Spleen (tissue), 7 donors: ENCODE results near the gene RHO.

ENCODE experiments used
- CTCF ChIP-seq, 11 experiments: fragments of 200-600 bp in 7 of 11; fragments of 450-650 bp in 4 of 11; sonication (generic) in 4 of 11; IDR thresholded peaks in 8 of 11; conservative IDR thresholded peaks in 3 of 11; 1 replicate in 7 of 11; 2 replicates in 4 of 11; pipeline versions ENCODE4 v1.4.0 to v1.8.0; 2016 to 2021; ENCODE audit warnings: antibody characterized with exemption in 11 of 11, inconsistent platforms in 4 of 11, mild to moderate bottlenecking in 1 of 11
- POLR2A ChIP-seq, 3 donors: fragments of 450-650 bp; IDR thresholded peaks; one replicate each; pipeline ENCODE4 v1.5.1; 2017; ENCODE audit warnings: antibody characterized with exemption in 3 of 3, mild to moderate bottlenecking in 1 of 3
- POLR2AphosphoS5 ChIP-seq, 3 donors: sonication (generic); formaldehyde crosslinking; IDR thresholded peaks; one replicate each; pipeline ENCODE4 v1.5.1; 2017; ENCODE audit warnings: antibody characterized with exemption in 3 of 3
- donor health status: DM: no; HTN: no; CAD: no; lungs with moderate emphysema.
- donor health status: DM: no; HTN: no; CAD: no.
- donor health status: DM: no; HTN: no; CAD: no.

GRCh38 chr3:129563332-129563731, 34.9 kb downstream of the RHO start:
- TF ChIP-seq CTCF (IDR thresholded peaks at IDR 0.05 in 8 of 11, conservative IDR thresholded peaks at IDR 0.05 in 3 of 11), result no peak
- TF ChIP-seq POLR2AphosphoS5 (IDR thresholded peaks at IDR 0.05), result no peak
- no peak for TF ChIP-seq POLR2A (IDR thresholded peaks at IDR 0.05)
